Hepatocyte (in vitro differentiated cells): ENCODE measurements around the gene NIN. TPM values are rescaled to one million over a fixed set of nuclear protein-coding genes. Genes with fewer than 3 reads are reported as not detected.

Source experiments
- DNase-seq: peaks from one replicate; pipeline ENCODE4 v3.0.0-alpha.2; 2016; ENCODE audit warnings: low spot score
- H2AFZ ChIP-seq: fragments of 200-600 bp; sonication (generic); 2 replicates; pipeline ENCODE4 v1.6.0; 2016; ENCODE audit warnings: antibody characterized with exemption, mild to moderate bottlenecking
- H3K27ac ChIP-seq: fragments of 200-600 bp; sonication (generic); 2 replicates; pipeline ENCODE4 v1.5.1; 2016; ENCODE audit warnings: mild to moderate bottlenecking
- H3K27me3 ChIP-seq: fragments of 200-600 bp; sonication (generic); 2 replicates; pipeline ENCODE4 v1.6.1; 2016
- H3K36me3 ChIP-seq: fragments of 200-600 bp; sonication (generic); replicated peaks from 2 replicates; pipeline ENCODE4 v1.5.1; 2016; ENCODE audit warnings: low read depth; ENCODE audit not compliant: insufficient read depth
- H3K4me1 ChIP-seq: fragments of 200-600 bp; sonication (generic); 2 replicates; pipeline ENCODE4 v1.5.1; 2016; ENCODE audit warnings: mild to moderate bottlenecking, moderate library complexity; ENCODE audit not compliant: insufficient read depth
- H3K4me2 ChIP-seq: fragments of 200-600 bp; sonication (generic); 2 replicates; pipeline ENCODE4 v1.6.0; 2016
- H3K4me3 ChIP-seq: fragments of 200-600 bp; sonication (generic); 2 replicates; pipeline ENCODE4 v1.5.1; 2016; ENCODE audit warnings: mild to moderate bottlenecking
- H3K79me2 ChIP-seq: fragments of 200-600 bp; sonication (generic); 2 replicates; pipeline ENCODE4 v1.6.0; 2017; ENCODE audit warnings: mild to moderate bottlenecking
- H3K9me2 ChIP-seq: fragments of 200-600 bp; sonication (generic); replicated peaks from 2 replicates; pipeline ENCODE4 v1.6.0; 2017; ENCODE audit warnings: mild to moderate bottlenecking; ENCODE audit not compliant: insufficient read depth
- H3K9me3 ChIP-seq: fragments of 200-600 bp; sonication (generic); 2 replicates; pipeline ENCODE4 v1.5.1; 2016; ENCODE audit warnings: low read depth, mild to moderate bottlenecking
- H4K20me1 ChIP-seq: fragments of 200-600 bp; sonication (generic); 2 replicates; pipeline ENCODE4 v1.6.0; 2016; ENCODE audit warnings: mild to moderate bottlenecking; ENCODE audit not compliant: insufficient read depth, poor library complexity, severe bottlenecking
- EZH2 ChIP-seq: fragments of 200-600 bp; sonication (generic); IDR thresholded peaks from 2 replicates; pipeline ENCODE4 v1.6.1; 2016; ENCODE audit warnings: antibody characterized with exemption, mild to moderate bottlenecking, borderline replicate concordance
- EZH2phosphoT487 ChIP-seq: fragments of 200-600 bp; sonication (generic); IDR thresholded peaks from one replicate; pipeline ENCODE4 v1.6.1; 2018; ENCODE audit warnings: antibody characterized with exemption, mild to moderate bottlenecking, low read depth, moderate library complexity; ENCODE audit not compliant: unreplicated experiment, severe bottlenecking
- WGBS: methylation state at CpG from one replicate; pipeline ENCODE4 v1.1.6; 2016; ENCODE audit warnings: low lambda C conversion rate; ENCODE audit errors: missing lambda C conversion rate; 5-methylcytosine and 5-hydroxymethylcytosine counted together
- polyA plus RNA-seq: library from polyadenylated mRNA; unstranded; fragments of >200 nt; fragmentation: Nextera tagmentation; extraction: Ambion mirVana; gene quantifications from 2 replicates; pipeline ENCODE4 v1.2.1, GENCODE V29; 2016
- total RNA-seq: library from RNA; depleted of rRNA; stranded (reverse); fragments of >200 nt; gene quantifications from 2 replicates; pipeline ENCODE4 v1.2.3, GENCODE V29; 2014
- TF ChIP-seq, protein P1 (sequence below): fragments of 200-600 bp; sonication (generic); IDR thresholded peaks from 2 replicates; pipeline ENCODE4 v1.5.1; 2016; ENCODE audit warnings: antibody characterized with exemption, mild to moderate bottlenecking; ENCODE audit not compliant: poor library complexity

NIN gene
- total and polyA plus RNA-seq, 2 experiments from 2014 or later: 4.2 to 11.6 TPM

- no peak overlapping the region for H3K4me2 ChIP-seq
- H3K4me3 ChIP-seq: no peak overlapping the region
- peaks cover 23% of the 10 kb centered on the region for H3K27me3 ChIP-seq
- no peak overlapping the region for H3K27ac ChIP-seq
- no peaks in the 10 kb centered on the region for H4K20me1 ChIP-seq
- no peak for DNase-seq
- H2AFZ ChIP-seq: no peak overlapping the region
- TF ChIP-seq, protein P1, sequence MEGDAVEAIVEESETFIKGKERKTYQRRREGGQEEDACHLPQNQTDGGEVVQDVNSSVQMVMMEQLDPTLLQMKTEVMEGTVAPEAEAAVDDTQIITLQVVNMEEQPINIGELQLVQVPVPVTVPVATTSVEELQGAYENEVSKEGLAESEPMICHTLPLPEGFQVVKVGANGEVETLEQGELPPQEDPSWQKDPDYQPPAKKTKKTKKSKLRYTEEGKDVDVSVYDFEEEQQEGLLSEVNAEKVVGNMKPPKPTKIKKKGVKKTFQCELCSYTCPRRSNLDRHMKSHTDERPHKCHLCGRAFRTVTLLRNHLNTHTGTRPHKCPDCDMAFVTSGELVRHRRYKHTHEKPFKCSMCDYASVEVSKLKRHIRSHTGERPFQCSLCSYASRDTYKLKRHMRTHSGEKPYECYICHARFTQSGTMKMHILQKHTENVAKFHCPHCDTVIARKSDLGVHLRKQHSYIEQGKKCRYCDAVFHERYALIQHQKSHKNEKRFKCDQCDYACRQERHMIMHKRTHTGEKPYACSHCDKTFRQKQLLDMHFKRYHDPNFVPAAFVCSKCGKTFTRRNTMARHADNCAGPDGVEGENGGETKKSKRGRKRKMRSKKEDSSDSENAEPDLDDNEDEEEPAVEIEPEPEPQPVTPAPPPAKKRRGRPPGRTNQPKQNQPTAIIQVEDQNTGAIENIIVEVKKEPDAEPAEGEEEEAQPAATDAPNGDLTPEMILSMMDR: no peak
- TF ChIP-seq EZH2phosphoT487: no peak
- no peak for TF ChIP-seq EZH2
- no peaks in the 10 kb centered on the region for H3K9me3 ChIP-seq
- no peaks in the 10 kb centered on the region for H3K79me2 ChIP-seq
- no peaks in the 10 kb centered on the region for H3K9me2 ChIP-seq
- H3K4me1 ChIP-seq: no peaks in the 10 kb centered on the region
- H3K36me3 ChIP-seq: no peaks in the 10 kb centered on the region
- 92% methylated on average over 2 of the region's 2 CpGs for WGBS
These were observed 13.4 kb upstream of the NIN start for GRCh38 chr14:50844391-50844790.

- 95% methylated on average over 5 of the region's 5 CpGs for WGBS
- Histone ChIP-seq H3K27me3 (peaks cover 50% of the 10 kb centered on the region), H3K9me2 (no peaks in the 10 kb centered on the region), H3K4me1 (no peaks in the 10 kb centered on the region), H3K4me3 (no peak overlapping the region), H3K36me3 (no peaks in the 10 kb centered on the region), H3K79me2 (no peaks in the 10 kb centered on the region), H3K27ac (no peak overlapping the region), H3K9me3 (no peaks in the 10 kb centered on the region), H4K20me1 (no peaks in the 10 kb centered on the region), H3K4me2 (no peak overlapping the region), H2AFZ (no peak overlapping the region)
- DNase-seq: no peak
- TF ChIP-seq, protein P1: no peak
- TF ChIP-seq EZH2 (no peak), EZH2phosphoT487 (no peak)
These were observed 8.7 kb upstream of the NIN start for GRCh38 chr14:50839691-50840090.

GRCh38 chr14:50839048-50839447, 8.1 kb upstream of the NIN start:
- Histone ChIP-seq H3K79me2 (no peaks in the 10 kb centered on the region), H3K4me3 (no peak overlapping the region), H3K36me3 (no peaks in the 10 kb centered on the region), H3K4me1 (no peaks in the 10 kb centered on the region), H4K20me1 (no peaks in the 10 kb centered on the region), H3K9me2 (no peaks in the 10 kb centered on the region), H3K27ac (no peak overlapping the region), H3K4me2 (no peak overlapping the region), H2AFZ (no peak overlapping the region), H3K27me3 (peaks cover 57% of the 10 kb centered on the region), H3K9me3 (no peaks in the 10 kb centered on the region)
- 67% methylated on average over 1 of the region's 1 CpG for WGBS
- TF ChIP-seq, protein P1: no peak
- no peak for TF ChIP-seq EZH2phosphoT487
- TF ChIP-seq EZH2: no peak
- no peak for DNase-seq
